Measurements from ENCODE around the gene CDHR5.

Gene CDHR5

DNA sequence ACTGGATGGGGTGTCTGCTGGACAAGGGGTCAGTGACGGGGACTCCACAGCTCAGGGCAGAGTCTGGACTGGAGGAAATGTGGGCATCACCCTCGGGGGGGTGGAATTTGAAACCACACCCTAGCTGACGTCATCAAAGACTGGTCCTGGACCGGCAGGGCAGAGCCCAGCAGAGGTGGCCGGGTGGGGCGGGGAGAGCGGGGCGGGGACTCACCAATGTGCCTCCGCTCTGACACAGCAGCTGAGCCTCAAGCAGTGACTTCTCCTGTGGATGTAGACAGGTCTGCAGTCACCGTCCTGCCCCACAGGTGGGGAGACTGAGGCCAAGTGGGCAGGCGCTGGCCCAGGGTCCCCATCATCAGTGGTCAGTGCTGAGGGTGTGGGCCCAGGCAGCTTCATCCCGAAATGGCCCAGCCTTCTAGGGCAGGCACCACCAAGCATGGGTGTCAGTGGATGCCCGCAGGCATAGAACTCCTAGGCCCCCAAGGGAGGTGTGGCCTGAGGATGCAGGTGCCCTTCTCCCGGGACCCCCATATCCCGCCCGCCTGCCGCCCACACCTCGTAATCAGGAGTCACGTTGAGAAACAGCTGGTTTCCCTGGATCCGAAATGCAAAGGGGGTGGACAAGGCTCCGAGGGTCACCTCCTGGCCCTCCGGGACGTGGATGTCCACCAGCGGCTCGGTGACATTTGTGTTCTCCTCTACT is 603 bp downstream of the CDHR5 start:
- DNase-seq (ENCODE audit: low spot score): no peak

DNA sequence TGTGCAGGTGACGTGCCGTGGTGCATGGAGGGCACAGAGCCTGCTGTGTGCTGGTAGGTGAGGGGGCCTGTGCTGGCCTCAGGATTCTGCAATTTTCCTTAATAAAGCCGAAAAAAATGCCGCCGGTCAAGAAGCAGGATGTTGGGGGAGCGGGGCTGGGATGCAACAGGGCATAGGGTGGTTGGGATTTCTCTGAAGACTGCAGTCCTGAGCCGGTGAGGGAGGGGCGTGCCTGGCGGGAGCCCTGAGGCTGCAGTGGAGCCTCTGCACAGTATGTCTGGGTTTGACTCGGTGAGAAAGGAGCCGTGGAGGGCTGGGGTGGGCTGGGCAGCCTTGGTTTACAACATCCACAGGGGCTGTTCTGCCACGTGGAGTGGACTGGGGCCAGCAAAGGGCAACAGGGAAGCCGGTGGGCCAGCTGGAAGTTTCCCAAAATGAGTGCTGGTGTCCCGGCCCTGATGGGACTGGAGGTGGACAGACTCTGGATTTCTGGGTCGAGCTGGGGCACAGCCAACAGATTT is 1.3 kb downstream of the CDHR5 start:
- DNase-seq (ENCODE audit: low spot score): no peak

- no peak for DNase-seq (ENCODE audit: low spot score)
Observed at GRCh38 chr11:621838-622237, 2.9 kb downstream of the CDHR5 start.

DNA sequence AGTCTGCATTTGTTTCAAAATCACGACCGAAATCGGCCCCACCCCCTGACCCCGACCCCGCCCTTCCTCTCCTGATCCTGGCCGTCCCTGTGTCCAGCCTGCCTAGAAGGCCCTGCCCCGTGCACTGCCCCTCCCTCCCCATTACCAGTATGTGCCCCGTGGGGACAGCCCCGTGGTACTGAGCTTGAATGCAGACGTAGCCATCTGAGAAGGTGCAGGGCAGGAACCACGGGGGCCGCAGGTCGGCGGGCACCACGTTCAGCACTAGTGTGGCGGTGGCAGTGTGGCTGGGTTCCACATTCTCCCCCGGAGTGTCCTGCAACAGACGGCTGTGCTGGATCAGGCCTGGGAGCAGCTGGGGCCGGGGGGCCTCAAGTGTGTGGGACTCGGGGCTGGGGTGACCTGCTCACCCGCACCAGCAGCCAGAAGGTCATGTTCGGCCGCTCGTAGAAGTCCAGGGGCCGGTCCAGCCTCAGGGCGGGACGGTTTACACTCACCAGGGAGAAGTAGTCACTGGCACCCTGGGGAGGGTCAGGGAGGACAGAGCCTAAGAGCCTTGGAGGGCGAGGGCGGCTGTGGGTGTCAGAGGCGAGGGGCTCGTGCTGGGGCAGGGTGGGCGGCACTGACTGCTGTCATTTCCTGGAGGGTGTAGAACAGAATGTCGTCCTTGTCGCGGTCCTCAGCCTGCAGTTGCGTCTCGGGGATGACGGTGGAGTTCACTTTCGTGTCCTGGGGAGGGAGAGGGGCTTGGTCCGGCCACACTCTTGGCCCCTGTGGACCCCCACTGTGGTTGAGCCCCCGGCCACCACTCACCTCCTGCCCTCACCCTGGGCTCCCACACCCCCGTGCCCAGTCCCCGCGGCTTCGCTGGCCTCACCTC is 3.6 kb downstream of the CDHR5 start:
- no peak for DNase-seq (ENCODE audit: low spot score)

- no peak for DNase-seq (ENCODE audit: low spot score)
Observed at GRCh38 chr11:620201-620600, 4.6 kb downstream of the CDHR5 start.

- DNase-seq (ENCODE audit: low spot score): no peak
Observed at GRCh38 chr11:619628-620050, 5.1 kb downstream of the CDHR5 start.

DNA sequence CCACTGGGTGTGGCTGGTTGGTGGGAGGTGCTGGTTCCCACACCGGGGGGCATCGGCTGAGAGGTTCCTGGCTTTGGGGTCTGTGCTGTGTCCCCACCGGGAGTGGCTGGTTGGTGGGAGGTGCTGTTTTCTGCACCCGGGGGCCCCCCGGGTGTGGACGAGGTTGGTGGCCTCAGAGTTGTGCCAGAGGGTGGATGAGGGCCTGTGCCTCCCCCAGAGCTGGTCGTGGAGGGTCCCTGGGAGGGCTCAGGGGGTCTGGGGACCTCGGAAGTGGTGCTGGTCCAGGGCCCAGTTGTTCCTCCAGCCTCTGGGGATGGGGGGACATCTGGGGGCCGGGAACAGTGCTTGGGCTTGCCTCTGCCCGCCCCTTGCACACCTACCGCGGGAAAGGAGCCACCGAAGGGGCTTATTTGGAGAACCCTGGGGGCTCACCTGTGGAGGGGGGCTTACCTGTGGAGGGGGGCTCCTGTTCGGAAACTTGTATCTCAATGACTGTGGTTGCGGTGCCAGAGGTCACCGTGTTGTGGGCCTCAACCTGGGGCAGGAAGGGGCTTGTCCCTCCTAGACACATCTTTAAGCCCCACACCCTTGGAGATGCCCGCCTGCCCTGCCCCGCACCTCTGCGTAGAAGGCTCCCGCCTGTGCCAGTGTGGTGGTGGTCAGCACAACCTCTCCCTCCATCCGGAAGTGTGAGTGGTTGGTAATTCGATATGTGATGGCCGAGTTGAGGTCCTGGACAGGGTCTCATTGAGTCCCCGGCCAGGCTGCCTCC is 5.7 kb downstream of the CDHR5 start:
- DNase-seq (ENCODE audit: low spot score): no peak

DNA sequence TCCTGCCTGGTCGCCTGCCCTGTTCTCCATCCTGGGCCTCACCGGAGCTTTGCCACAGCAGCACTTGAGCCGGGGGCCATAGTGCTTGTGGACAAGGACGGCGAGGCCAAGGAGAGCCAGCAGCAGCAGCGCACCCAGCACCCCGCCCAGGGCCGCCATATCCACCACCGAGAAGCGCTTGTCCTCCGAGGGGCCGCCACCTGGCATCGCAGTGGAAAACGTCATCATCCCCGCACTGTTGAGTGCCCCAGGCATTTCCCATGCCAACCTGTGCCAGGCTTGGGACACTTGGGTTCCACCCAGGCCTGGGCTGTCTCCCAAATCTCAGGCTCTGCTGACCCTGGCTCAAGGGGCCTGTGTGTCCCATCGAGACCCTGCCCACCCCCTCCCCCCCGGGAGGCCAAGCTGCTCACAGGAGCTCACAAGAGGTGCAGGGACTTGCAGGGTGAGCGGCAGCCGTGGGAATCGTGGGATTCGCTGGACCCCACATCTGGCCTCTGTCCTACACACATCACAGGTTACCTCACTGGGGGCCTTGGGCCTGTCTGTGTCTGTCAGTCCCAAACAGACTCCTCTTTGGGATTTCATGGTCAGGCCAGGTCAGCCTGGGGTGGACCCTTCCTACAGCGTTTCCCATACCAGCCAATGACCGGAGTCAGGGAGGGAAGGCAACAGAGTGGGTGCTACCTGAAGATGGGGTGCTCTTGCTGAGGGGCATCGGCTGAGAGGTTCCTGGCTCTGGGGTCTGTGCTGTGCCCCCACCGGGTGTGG is 6.7 kb downstream of the CDHR5 start:
- DNase-seq (ENCODE audit: low spot score): no peak

DNA sequence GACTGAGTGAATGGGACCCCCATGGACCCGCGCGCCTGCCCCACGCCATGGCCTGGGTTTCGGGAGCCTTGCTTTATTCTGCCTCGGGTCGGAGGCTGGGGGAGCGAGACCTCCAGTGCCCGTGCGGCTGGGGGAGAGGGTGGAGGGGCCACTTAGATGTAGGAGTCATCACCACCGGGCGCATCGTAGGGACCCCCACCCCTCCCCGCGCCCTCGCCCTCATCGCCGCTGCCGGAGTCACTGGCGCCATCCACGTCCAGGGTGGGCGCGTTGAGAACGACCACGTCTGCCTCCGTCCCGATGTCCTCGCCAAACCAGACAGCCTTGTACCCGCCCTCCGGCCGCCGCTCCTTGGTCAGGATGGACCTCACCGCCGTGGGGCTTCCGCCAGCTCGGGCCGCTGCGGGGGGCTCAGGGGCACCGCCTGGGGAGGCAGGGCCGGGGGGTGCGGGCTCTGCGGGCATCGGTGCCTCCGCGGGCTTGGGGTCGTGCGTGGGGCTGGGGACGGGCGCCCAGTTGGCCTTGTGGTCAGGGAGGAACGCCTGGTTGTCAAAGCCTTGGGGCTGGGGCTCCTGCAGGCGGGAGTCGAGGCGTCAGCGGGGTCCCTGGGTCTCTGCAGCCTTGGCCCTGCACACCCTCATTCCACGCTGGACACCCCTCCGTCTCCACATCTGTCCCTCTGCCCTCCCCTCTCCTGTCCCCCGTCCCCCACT is 7.4 kb downstream of the CDHR5 start:
- no peak for DNase-seq (ENCODE audit: low spot score)

DNA sequence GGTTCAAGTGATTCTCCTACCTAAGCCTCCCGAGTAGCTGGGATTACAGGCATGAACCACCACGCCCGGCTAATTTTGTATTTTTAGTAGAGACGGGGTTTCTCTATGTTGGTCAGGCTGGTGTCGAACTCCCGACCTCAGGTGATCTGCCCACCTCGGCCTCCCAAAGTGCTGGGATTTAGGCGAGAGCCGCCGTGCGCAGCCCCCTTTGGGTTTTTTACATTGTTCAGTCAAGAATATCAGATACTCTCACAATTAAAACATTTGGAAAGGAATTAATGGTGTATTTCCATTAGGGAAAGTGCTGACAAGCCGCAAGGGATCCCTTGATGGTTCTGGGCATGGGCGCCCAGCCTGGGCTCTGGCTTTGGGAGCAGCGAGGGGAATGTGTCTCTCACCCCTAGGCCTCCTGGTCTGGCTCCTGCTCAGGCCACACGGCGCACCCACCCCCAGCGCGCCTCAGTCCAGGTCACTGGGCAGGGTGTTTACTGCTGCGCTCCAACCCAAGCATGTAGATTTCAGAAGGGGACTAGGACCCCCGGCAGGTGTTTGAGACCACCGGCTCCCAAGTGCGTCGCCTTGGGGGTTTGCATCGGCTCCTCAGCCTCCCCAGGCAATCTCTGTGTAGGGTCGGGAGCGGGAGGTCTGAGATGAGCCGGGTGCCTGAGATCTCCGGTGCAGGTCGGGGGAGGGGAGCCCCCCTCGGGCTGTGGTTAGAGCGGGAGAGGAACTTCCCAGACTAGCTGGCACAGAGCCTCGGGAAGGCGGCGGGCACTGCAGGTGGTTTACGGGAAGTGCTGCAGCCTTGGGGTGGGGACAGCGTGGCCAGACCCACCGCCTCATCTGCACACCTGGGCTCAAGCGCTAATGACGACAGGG is 8.2 kb downstream of the CDHR5 start:
- DNase-seq (ENCODE audit: low spot score): no peak

DNA sequence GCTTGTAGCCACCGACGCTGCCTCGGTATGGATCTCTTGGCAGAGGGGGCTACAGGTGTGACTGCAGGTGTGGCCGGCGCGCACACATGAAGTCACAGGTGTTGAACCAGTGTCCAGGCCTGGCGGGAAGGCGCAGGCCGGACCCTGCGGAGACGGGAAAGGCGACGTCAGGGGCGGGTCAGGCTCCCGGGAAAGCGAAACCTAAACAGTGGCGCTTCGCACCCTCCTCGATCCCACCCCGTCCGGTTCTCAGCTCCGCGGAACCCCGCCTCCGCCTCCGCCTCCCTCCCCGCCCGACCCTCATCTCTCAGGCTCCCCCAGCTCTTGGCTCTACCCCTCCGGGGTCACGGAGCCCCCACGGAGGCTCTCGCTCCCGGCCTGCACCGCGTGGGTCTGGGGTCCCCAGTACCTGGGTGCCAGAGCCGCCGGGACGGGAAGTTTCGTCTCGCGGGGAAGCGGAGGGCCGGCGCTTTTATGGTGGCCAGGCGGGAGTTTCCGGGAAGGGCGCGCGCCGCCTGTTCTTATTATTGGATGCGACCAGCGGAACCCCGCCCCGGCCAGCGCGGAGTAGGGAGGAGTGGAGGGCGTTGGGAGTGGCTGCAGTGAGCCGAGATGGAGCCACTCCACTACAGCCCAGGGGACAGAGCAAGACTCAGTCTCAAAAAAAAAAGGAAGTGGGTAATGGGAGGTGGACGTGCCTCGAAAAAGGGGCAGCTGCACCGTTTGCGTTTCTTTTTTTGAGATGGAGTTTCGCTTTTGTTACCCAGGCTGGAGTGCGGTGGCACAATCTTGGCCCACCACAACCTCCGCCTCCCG is 9.0 kb downstream of the CDHR5 start, which contains the start of gene IRF7:
TSS of gene IRF7 (minus strand) at position 447 of the 816 bp plus-strand sequence. CDS start 586 bp downstream, outside the sequence.
- peak; percentile 74 for DNase-seq (ENCODE audit: low spot score)

GRCh38 chr11:614623-615503 is 9.9 kb downstream of the CDHR5 start:
- DNase-seq (ENCODE audit: low spot score): no peak

DNA sequence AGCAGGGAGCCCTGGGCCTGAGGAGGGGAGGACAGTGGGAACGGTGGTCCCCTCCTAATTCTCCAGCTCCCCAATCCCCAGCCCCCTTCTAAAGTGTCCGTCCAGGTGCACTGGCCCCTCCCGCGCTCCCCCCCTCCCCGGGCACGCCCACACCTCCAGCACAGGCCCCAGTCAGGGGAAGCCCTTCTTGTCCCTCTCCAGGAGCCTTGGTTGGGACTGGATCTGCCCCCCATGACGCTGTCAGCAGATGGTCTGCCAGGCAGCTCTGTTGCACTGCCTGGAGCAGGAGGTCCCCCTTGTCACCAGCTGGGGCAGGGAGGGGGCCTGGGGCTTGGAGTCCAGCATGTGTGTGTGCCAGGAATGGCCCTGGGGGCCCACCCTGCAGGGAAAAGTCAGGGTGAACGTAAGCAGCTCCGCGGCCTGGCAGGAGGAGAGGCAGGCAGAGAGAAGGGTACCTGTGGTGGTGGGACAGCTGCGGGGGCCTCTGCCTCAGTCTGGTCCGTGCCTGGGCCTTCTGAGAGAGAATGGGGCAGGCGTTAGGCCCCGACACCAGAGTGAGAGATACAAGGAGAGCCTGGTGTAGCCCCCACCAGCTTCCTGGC is 10.6 kb downstream of the CDHR5 start:
- no peak for DNase-seq (ENCODE audit: low spot score)

DNA sequence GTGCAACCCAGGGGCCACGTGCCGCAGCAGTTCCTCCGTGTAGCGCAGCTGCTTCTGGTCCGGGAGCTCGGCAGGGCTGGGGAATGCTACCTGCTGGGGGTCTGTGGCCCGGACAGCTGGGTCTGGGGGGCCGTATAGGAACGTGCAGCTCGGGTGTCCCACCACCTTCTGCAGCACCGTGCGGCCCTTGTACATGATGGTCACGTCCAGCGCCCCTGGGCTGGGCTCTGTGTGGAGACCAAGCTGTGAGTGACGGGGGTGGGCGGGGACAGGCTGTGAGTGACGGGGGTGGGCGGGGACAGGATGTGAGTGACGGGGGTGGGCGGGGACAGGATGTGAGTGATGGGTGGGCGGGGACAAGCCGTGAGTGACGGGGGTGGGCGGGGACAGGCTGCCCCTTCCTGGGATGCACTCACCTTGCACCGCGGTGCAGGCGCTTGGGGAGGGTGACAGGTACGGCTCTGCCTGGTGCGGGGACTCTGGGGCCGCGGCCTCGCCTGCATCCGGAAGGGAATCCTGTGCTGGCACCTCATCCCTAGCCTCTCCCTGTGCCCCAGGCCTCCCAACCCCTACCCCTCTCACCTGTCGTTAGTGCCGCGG is 11.3 kb downstream of the CDHR5 start:
- DNase-seq (ENCODE audit: low spot score): no peak

- no peak for DNase-seq (ENCODE audit: low spot score)
Observed at GRCh38 chr11:612961-613300, 11.8 kb downstream of the CDHR5 start.

DNA sequence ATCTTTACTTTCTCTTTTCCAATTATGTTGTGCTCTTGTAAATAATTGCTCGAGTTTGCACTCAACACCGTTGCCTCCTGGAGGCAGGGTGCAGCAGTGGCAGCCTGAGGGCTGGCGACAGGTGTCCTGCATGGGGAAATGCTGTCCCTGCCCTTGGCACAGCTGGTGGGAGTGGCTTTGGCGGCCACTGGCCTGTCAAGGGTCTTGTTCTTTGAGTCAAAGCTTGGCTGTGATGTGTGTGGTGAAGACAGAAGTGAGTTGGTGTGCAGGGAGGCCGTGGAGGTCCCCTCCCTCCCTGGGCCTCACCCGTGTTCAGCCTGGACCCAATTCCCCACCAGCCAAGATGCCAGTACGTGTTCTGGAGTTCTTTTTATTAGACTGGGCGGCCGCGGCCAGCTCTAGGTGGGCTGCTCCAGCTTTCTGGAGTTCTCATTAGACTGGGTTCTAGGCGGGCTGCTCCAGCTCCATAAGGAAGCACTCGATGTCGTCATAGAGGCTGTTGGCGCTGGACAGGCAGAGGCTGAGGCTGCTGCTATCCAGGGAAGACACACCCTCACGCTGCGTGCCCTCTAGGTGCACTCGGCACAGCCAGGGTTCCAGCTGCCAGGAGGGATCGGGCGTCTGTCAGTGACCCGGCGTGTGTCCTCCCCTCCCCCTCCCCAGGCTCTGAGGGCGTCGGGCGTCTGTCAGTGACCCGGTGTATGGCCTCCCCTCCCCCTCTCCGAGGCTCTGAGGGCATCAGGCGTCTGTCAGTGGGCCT is 12.4 kb downstream of the CDHR5 start:
- DNase-seq (ENCODE audit: low spot score): no peak

Data from SK-N-DZ (cell line).